GM19452 (cell line): ENCODE measurements around the gene ITIH3.

ENCODE experiments used
- ATAC-seq: cut with Tn5 transposase; IDR thresholded peaks from one replicate; pipeline ENCODE4 v1.9.1; 2021; ENCODE audit not compliant: unreplicated experiment

The ITIH3 gene

GRCh38 chr3:52792961-52793695, 1.5 kb upstream of the ITIH3 start:
- no peak for ATAC-seq

GRCh38 chr3:52793702-52794611, 639 bp upstream of the ITIH3 start:
- ATAC-seq: no peak

GRCh38 chr3:52795298-52795900, 803 bp downstream of the ITIH3 start:
- no peak for ATAC-seq

- no peak for ATAC-seq
Measured at GRCh38 chr3:52796411-52796810, 1.8 kb downstream of the ITIH3 start.

- ATAC-seq: no peak
Measured at GRCh38 chr3:52798376-52798977, 3.9 kb downstream of the ITIH3 start.

GRCh38 chr3:52798978-52799476, 4.4 kb downstream of the ITIH3 start:
- ATAC-seq: no peak

GRCh38 chr3:52800079-52800478, 5.5 kb downstream of the ITIH3 start:
- no peak for ATAC-seq

- ATAC-seq: no peak
Measured at GRCh38 chr3:52801839-52802238, 7.2 kb downstream of the ITIH3 start.

GRCh38 chr3:52805270-52806039, 10.9 kb downstream of the ITIH3 start:
- ATAC-seq: no peak

GRCh38 chr3:52809149-52809548, 14.6 kb downstream of the ITIH3 start:
- ATAC-seq: no peak

GRCh38 chr3:52809662-52810377, 15.2 kb downstream of the ITIH3 start:
- ATAC-seq: no peak

GRCh38 chr3:52810923-52811322, 16.3 kb downstream of the ITIH3 start:
- no peak for ATAC-seq

- ATAC-seq: no peak
Measured at GRCh38 chr3:52811452-52812011, 16.9 kb downstream of the ITIH3 start.

- no peak for ATAC-seq
Measured at GRCh38 chr3:52813810-52814209, 19.2 kb downstream of the ITIH3 start.

GRCh38 chr3:52816199-52816598, 21.6 kb downstream of the ITIH3 start:
- ATAC-seq: no peak

GRCh38 chr3:52816654-52817053, 22.1 kb downstream of the ITIH3 start:
- no peak for ATAC-seq

GRCh38 chr3:52817221-52817620, 22.6 kb downstream of the ITIH3 start:
- no peak for ATAC-seq

- no peak for ATAC-seq
Measured at GRCh38 chr3:52817860-52818259, 23.3 kb downstream of the ITIH3 start.

- no peak for ATAC-seq
Measured at GRCh38 chr3:52819936-52820335, 25.3 kb downstream of the ITIH3 start.
